ENCODE data around the gene PRKACA.
"Not testable (repeated sequence)": the region's sequence is repeated elsewhere in the genome, so short reads cannot be mapped to it uniquely, and the experiment has no call there.

Gene PRKACA

GRCh38 chr19:14042659-14043608 lies 74.6 kb downstream of the PRKACA start:
- DNase-seq, result not testable (repeated sequence)
